ENCODE measurements around the gene DUSP2.

DNA sequence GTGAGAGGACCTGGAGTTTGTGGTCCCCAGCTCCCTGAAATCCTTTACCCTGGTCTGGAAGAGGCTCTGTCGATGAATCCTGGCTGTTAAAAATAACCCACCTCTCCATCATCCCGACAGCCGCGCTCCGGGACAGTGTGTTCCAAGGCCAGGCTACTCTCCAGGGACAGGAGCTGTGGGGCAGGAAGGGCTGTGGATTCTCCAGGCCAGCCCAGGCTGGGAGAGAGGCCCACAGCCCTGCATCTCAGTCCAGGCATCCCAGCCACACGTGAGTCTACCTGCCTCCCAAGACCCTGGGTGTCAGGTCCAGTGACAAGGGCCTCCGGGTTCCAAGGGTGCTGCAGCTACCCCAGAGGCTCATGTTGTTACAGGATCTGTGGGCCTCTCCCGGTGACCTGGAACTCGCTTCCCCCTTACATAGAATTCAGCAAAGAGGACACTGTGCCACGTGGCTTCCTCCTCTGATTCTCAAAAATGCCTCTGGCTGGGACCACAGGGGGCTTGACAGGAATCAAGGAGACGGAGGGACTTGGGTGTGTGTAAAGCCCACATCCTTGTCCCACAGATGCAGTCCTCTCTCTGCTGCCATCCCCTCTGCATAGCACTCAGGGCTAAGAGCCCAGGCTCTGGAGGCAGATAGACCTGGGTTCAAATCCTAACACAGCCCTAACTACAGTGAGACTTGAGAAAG is 46.2 kb downstream of the DUSP2 start:
- TF ChIP-seq, protein P1, sequence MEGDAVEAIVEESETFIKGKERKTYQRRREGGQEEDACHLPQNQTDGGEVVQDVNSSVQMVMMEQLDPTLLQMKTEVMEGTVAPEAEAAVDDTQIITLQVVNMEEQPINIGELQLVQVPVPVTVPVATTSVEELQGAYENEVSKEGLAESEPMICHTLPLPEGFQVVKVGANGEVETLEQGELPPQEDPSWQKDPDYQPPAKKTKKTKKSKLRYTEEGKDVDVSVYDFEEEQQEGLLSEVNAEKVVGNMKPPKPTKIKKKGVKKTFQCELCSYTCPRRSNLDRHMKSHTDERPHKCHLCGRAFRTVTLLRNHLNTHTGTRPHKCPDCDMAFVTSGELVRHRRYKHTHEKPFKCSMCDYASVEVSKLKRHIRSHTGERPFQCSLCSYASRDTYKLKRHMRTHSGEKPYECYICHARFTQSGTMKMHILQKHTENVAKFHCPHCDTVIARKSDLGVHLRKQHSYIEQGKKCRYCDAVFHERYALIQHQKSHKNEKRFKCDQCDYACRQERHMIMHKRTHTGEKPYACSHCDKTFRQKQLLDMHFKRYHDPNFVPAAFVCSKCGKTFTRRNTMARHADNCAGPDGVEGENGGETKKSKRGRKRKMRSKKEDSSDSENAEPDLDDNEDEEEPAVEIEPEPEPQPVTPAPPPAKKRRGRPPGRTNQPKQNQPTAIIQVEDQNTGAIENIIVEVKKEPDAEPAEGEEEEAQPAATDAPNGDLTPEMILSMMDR (IDR thresholded peaks at IDR 0.05) = no peak
- no peak for TF ChIP-seq POLR2A (IDR thresholded peaks at IDR 0.05)

Data from sigmoid colon (tissue), 3 donors.